HEK293 (cell line): ENCODE data around the gene CRLF2.

Experiments
- GFI1B ChIP-seq: fragments of 450-650 bp; formaldehyde crosslinking; IDR thresholded peaks from 2 replicates; pipeline ENCODE4 v1.5.1; 2016; ENCODE audit warnings: missing biosample characterization, missing genetic modification characterization
- GLI2 ChIP-seq: fragments of 450-650 bp; formaldehyde crosslinking; IDR thresholded peaks from 2 replicates; pipeline ENCODE4; 2017; ENCODE audit warnings: missing biosample characterization, missing genetic modification characterization, low read depth, borderline replicate concordance
- RBAK ChIP-seq: fragments of 450-650 bp; formaldehyde crosslinking; IDR thresholded peaks from 2 replicates; pipeline ENCODE4 v1.5.1; 2016; ENCODE audit warnings: missing biosample characterization, missing genetic modification characterization
- ZBTB21 ChIP-seq: fragments of 450-650 bp; formaldehyde crosslinking; IDR thresholded peaks from 2 replicates; pipeline ENCODE4 v1.5.1; 2017; ENCODE audit warnings: missing biosample characterization, missing genetic modification characterization
- ZNF510 ChIP-seq: fragments of 450-650 bp; formaldehyde crosslinking; IDR thresholded peaks from 2 replicates; pipeline ENCODE4 v1.5.1; 2018; ENCODE audit warnings: mild to moderate bottlenecking, missing genetic modification characterization, missing biosample characterization; ENCODE audit not compliant: insufficient replicate concordance
- ZNF529 ChIP-seq: fragments of 450-650 bp; formaldehyde crosslinking; IDR thresholded peaks from 2 replicates; pipeline ENCODE4 v1.5.1; 2017; ENCODE audit warnings: missing genetic modification characterization, missing biosample characterization; ENCODE audit not compliant: insufficient replicate concordance
- ZNF768 ChIP-seq: fragments of 450-650 bp; formaldehyde crosslinking; IDR thresholded peaks from 2 replicates; pipeline ENCODE4 v1.5.1; 2018; ENCODE audit warnings: missing biosample characterization, mild to moderate bottlenecking, missing genetic modification characterization
- ZNF777 ChIP-seq: fragments of 450-650 bp; formaldehyde crosslinking; IDR thresholded peaks from 2 replicates; pipeline ENCODE4 v1.5.1; 2017; ENCODE audit warnings: missing biosample characterization, missing genetic modification characterization, borderline replicate concordance
- ZNF792 ChIP-seq: fragments of 450-650 bp; formaldehyde crosslinking; IDR thresholded peaks from 2 replicates; pipeline ENCODE4 v1.5.1; 2016; ENCODE audit warnings: missing biosample characterization, missing genetic modification characterization
- ZNF837 ChIP-seq: fragments of 450-650 bp; formaldehyde crosslinking; IDR thresholded peaks from 2 replicates; pipeline ENCODE4 v1.5.1; 2016; ENCODE audit warnings: missing biosample characterization, missing genetic modification characterization
- ZSCAN23 ChIP-seq: fragments of 450-650 bp; formaldehyde crosslinking; IDR thresholded peaks from 2 replicates; pipeline ENCODE4 v1.5.1; 2016; ENCODE audit warnings: missing biosample characterization, missing genetic modification characterization
- TF ChIP-seq, protein P1 (sequence below): fragments of 450-650 bp; formaldehyde crosslinking; IDR thresholded peaks from 2 replicates; pipeline ENCODE4 v1.5.1; 2016; ENCODE audit warnings: missing biosample characterization, missing genetic modification characterization
- TF ChIP-seq, protein P2 (sequence below): fragments of 450-650 bp; formaldehyde crosslinking; IDR thresholded peaks from 2 replicates; pipeline ENCODE4 v1.5.1; 2016; ENCODE audit warnings: missing biosample characterization, missing genetic modification characterization
- TF ChIP-seq, protein P3 (sequence below): fragments of 450-650 bp; formaldehyde crosslinking; IDR thresholded peaks from 2 replicates; pipeline ENCODE4 v1.5.0; 2017; ENCODE audit warnings: missing biosample characterization, missing genetic modification characterization, borderline replicate concordance
- TF ChIP-seq, protein P4 (sequence below): fragments of 450-650 bp; formaldehyde crosslinking; IDR thresholded peaks from 2 replicates; pipeline ENCODE4 v1.5.1; 2016; ENCODE audit warnings: missing biosample characterization, missing genetic modification characterization
- TF ChIP-seq, protein P5 (sequence below): fragments of 450-650 bp; formaldehyde crosslinking; IDR thresholded peaks from 2 replicates; pipeline ENCODE4 v1.5.1; 2016; ENCODE audit warnings: missing biosample characterization, missing genetic modification characterization

The CRLF2 gene

DNA sequence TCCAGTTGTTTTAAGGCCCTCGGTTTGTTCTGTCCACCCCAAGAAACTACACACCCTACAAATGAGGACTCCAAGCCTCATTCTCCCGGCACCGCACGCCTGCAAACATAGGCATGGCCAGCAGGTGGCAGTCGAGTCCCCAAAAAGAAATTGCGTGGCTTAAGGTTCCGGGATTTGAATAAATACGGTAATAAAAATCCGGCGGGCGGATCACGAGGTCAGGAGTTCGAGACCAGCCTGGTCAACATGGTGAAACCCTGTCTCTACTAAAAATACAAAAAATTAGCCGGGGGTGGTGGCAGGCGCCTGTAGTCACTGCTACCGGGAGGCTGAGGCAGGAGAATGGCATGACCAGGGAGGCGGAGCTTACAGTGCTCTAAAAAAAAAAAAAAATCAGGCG, 34.4 kb upstream of the CRLF2 start (continued):
- TF ChIP-seq, protein P1, sequence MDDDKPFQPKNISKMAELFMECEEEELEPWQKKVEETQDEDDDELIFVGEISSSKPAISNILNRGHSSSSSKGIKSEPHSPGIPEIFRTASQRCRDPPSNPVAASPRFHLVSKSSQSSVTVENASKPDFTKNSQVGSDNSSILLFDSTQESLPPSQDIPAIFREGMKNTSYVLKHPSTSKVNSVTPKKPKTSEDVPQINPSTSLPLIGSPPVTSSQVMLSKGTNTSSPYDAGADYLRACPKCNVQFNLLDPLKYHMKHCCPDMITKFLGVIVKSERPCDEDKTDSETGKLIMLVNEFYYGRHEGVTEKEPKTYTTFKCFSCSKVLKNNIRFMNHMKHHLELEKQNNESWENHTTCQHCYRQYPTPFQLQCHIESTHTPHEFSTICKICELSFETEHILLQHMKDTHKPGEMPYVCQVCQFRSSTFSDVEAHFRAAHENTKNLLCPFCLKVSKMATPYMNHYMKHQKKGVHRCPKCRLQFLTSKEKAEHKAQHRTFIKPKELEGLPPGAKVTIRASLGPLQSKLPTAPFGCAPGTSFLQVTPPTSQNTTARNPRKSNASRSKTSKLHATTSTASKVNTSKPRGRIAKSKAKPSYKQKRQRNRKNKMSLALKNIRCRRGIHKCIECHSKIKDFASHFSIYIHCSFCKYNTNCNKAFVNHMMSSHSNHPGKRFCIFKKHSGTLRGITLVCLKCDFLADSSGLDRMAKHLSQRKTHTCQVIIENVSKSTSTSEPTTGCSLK (tag by site-specific recombination), result no peak
- TF ChIP-seq ZNF768 (tag by site-specific recombination) (no peak), ZNF837 (tag by site-specific recombination) (no peak), GLI2 (0 out of 2 replicates have a peak, but pooled peaks have one; percentile 5), ZNF529 (tag by site-specific recombination) (no peak), RBAK (tag by site-specific recombination) (no peak), ZNF510 (tag by site-specific recombination) (no peak), GFI1B (no peak), ZNF777 (tag by site-specific recombination) (no peak), ZNF792 (tag by site-specific recombination) (no peak), ZSCAN23 (tag by site-specific recombination) (no peak), ZBTB21 (tag by site-specific recombination) (no peak)
- TF ChIP-seq, protein P2, sequence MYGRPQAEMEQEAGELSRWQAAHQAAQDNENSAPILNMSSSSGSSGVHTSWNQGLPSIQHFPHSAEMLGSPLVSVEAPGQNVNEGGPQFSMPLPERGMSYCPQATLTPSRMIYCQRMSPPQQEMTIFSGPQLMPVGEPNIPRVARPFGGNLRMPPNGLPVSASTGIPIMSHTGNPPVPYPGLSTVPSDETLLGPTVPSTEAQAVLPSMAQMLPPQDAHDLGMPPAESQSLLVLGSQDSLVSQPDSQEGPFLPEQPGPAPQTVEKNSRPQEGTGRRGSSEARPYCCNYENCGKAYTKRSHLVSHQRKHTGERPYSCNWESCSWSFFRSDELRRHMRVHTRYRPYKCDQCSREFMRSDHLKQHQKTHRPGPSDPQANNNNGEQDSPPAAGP (tag by site-specific recombination), result 0 out of 2 replicates have a peak, but pooled peaks have one; percentile 35
- TF ChIP-seq, protein P3, sequence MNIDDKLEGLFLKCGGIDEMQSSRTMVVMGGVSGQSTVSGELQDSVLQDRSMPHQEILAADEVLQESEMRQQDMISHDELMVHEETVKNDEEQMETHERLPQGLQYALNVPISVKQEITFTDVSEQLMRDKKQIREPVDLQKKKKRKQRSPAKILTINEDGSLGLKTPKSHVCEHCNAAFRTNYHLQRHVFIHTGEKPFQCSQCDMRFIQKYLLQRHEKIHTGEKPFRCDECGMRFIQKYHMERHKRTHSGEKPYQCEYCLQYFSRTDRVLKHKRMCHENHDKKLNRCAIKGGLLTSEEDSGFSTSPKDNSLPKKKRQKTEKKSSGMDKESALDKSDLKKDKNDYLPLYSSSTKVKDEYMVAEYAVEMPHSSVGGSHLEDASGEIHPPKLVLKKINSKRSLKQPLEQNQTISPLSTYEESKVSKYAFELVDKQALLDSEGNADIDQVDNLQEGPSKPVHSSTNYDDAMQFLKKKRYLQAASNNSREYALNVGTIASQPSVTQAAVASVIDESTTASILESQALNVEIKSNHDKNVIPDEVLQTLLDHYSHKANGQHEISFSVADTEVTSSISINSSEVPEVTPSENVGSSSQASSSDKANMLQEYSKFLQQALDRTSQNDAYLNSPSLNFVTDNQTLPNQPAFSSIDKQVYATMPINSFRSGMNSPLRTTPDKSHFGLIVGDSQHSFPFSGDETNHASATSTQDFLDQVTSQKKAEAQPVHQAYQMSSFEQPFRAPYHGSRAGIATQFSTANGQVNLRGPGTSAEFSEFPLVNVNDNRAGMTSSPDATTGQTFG (tag by site-specific recombination), result no peak
- TF ChIP-seq, protein P4, sequence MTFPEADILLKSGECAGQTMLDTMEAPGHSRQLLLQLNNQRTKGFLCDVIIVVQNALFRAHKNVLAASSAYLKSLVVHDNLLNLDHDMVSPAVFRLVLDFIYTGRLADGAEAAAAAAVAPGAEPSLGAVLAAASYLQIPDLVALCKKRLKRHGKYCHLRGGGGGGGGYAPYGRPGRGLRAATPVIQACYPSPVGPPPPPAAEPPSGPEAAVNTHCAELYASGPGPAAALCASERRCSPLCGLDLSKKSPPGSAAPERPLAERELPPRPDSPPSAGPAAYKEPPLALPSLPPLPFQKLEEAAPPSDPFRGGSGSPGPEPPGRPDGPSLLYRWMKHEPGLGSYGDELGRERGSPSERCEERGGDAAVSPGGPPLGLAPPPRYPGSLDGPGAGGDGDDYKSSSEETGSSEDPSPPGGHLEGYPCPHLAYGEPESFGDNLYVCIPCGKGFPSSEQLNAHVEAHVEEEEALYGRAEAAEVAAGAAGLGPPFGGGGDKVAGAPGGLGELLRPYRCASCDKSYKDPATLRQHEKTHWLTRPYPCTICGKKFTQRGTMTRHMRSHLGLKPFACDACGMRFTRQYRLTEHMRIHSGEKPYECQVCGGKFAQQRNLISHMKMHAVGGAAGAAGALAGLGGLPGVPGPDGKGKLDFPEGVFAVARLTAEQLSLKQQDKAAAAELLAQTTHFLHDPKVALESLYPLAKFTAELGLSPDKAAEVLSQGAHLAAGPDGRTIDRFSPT, result no peak
- TF ChIP-seq, protein P5, sequence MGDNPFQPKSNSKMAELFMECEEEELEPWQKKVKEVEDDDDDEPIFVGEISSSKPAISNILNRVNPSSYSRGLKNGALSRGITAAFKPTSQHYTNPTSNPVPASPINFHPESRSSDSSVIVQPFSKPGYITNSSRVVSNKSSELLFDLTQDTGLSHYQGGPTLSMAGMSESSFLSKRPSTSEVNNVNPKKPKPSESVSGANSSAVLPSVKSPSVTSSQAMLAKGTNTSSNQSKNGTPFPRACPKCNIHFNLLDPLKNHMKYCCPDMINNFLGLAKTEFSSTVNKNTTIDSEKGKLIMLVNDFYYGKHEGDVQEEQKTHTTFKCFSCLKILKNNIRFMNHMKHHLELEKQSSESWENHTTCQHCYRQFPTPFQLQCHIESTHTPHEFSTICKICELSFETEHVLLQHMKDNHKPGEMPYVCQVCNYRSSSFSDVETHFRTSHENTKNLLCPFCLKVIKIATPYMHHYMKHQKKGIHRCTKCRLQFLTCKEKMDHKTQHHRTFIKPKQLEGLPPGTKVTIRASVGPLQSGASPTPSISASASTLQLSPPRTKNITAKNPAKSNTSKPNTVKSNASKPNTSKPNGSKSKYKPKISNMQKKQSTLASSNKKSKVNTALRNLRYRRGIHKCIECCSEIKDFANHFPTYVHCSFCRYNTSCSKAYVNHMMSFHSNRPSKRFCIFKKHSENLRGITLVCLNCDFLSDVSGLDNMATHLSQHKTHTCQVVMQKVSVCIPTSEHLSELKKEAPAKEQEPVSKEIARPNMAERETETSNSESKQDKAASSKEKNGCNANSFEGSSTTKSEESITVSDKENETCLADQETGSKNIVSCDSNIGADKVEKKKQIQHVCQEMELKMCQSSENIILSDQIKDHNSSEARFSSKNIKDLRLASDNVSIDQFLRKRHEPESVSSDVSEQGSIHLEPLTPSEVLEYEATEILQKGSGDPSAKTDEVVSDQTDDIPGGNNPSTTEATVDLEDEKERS (tag by site-specific recombination), result no peak
- TF ChIP-seq, all 188 proteins: peak for 18
